HepG2 (cell line): Measurements from ENCODE around the gene TM4SF1. TPM values are rescaled to one million over a fixed set of nuclear protein-coding genes. Genes with fewer than 3 reads are reported as not detected.

Experiments used
- ATF5 ChIP-seq: sonication (generic); formaldehyde crosslinking; IDR thresholded peaks from 2 replicates; pipeline ENCODE4 v1.4.0; 2020; ENCODE audit warnings: mild to moderate bottlenecking, low read depth, missing genetic modification reagents
- ATF7 ChIP-seq, 2 experiments: fragments of 450-650 bp in 1 of 2; sonication (generic) in 1 of 2; formaldehyde crosslinking in 1 of 2; IDR thresholded peaks; 2 replicates each; pipeline versions ENCODE4 v1.4.0 to v1.6.1; 2016 to 2020; ENCODE audit warnings: antibody characterized with exemption in 1 of 2, mild to moderate bottlenecking in 1 of 2, missing genetic modification reagents in 1 of 2
- CCAR2 ChIP-seq: fragments of 200-400 bp; formaldehyde crosslinking; optimal IDR thresholded peaks from 2 replicates; pipeline ENCODE3; 2018; ENCODE audit warnings: low read depth, mild to moderate bottlenecking, low read length, moderate library complexity
- DMTF1 ChIP-seq: sonication (generic); formaldehyde crosslinking; IDR thresholded peaks from 2 replicates; pipeline ENCODE4 v1.4.0; 2020; ENCODE audit warnings: mild to moderate bottlenecking, missing genetic modification reagents
- HHEX ChIP-seq: IDR thresholded peaks from 2 replicates; pipeline ENCODE4 v1.6.1; 2016; ENCODE audit warnings: control low read depth
- HOXA3 ChIP-seq: sonication (generic); formaldehyde crosslinking; IDR thresholded peaks from 2 replicates; pipeline ENCODE4 v1.5.0; 2020; ENCODE audit warnings: missing genetic modification reagents
- LRRFIP1 ChIP-seq: sonication (generic); formaldehyde crosslinking; conservative IDR thresholded peaks from 2 replicates; pipeline ENCODE4 v1.4.0; 2020; ENCODE audit warnings: missing genetic modification reagents
- MED1 ChIP-seq: sonication (generic); formaldehyde crosslinking; IDR thresholded peaks from 2 replicates; pipeline ENCODE4 v1.4.0; 2020; ENCODE audit warnings: missing genetic modification reagents
- PHF21A ChIP-seq: sonication (generic); formaldehyde crosslinking; IDR thresholded peaks from 2 replicates; pipeline ENCODE4 v1.5.0; 2020; ENCODE audit warnings: mild to moderate bottlenecking, missing genetic modification reagents
- POGZ ChIP-seq: sonication (generic); formaldehyde crosslinking; IDR thresholded peaks from 2 replicates; pipeline ENCODE4 v1.4.0; 2020; ENCODE audit warnings: mild to moderate bottlenecking, missing genetic modification reagents
- RBFOX2 ChIP-seq: fragments of 200-400 bp; formaldehyde crosslinking; IDR thresholded peaks from 2 replicates; pipeline ENCODE4 v1.6.1; 2017; ENCODE audit warnings: low read depth, mild to moderate bottlenecking, low read length
- SKI ChIP-seq: fragments of 450-650 bp; IDR thresholded peaks from one replicate; pipeline ENCODE4 v1.6.1; 2018; ENCODE audit warnings: mild to moderate bottlenecking; ENCODE audit not compliant: partially characterized antibody
- TEAD2 ChIP-seq: sonication (generic); formaldehyde crosslinking; IDR thresholded peaks from 2 replicates; pipeline ENCODE4 v1.9.0; 2021; ENCODE audit warnings: missing genetic modification reagents
- ZBTB39 ChIP-seq: sonication (generic); formaldehyde crosslinking; IDR thresholded peaks from 2 replicates; pipeline ENCODE4 v1.5.0; 2020; ENCODE audit warnings: missing genetic modification reagents
- ZNF33A ChIP-seq: sonication (generic); formaldehyde crosslinking; IDR thresholded peaks from 2 replicates; pipeline ENCODE4 v1.5.1; 2020; ENCODE audit warnings: missing genetic modification reagents, mild to moderate bottlenecking, moderate library complexity, borderline replicate concordance
- ZNF503 ChIP-seq: sonication (generic); formaldehyde crosslinking; IDR thresholded peaks from 2 replicates; pipeline ENCODE4 v1.4.0; 2020; ENCODE audit warnings: missing genetic modification reagents
- ZNF543 ChIP-seq: sonication (generic); formaldehyde crosslinking; IDR thresholded peaks from 2 replicates; pipeline ENCODE4 v1.4.0; 2020; ENCODE audit warnings: mild to moderate bottlenecking, missing genetic modification reagents
- ZNF619 ChIP-seq: sonication (generic); formaldehyde crosslinking; IDR thresholded peaks from 2 replicates; pipeline ENCODE4 v1.4.0; 2020; ENCODE audit warnings: mild to moderate bottlenecking, missing genetic modification reagents
- ZNF761 ChIP-seq: sonication (generic); formaldehyde crosslinking; conservative IDR thresholded peaks from 2 replicates; pipeline ENCODE4 v1.4.0; 2020; ENCODE audit warnings: mild to moderate bottlenecking, missing genetic modification reagents
- ZNF776 ChIP-seq: sonication (generic); formaldehyde crosslinking; IDR thresholded peaks from 2 replicates; pipeline ENCODE4 v1.4.0; 2020; ENCODE audit warnings: mild to moderate bottlenecking, missing genetic modification reagents
- polyA plus RNA-seq, 8 experiments: library from polyadenylated mRNA; depleted of rRNA in 3 of 8; stranded (reverse) in 7 of 8; unstranded in 1 of 8; fragments of >200 nt; fragmentation: Illumina TruSeq in 4 of 8; extraction: Trizol in 4 of 8; gene quantifications; 2 replicates each; pipeline versions ENCODE4 v1.2.1 to v1.2.3, GENCODE V29; 2011 to 2016; ENCODE audit warnings: low read depth in 4 of 8, missing spikeins in 1 of 8, mixed read lengths in 1 of 8; ENCODE audit not compliant: insufficient read depth in 1 of 8
- total RNA-seq, 5 experiments: library from RNA; depleted of rRNA; stranded (reverse); fragments of >200 nt; fragmentation: Illumina TruSeq; extraction: Trizol; gene quantifications; 2 replicates each; pipeline ENCODE4 v1.2.3, GENCODE V29; 2016; ENCODE audit warnings: low read depth in 1 of 5

TM4SF1 gene
- total and polyA plus RNA-seq, 2 of the 13 experiments (the other 11 are each of a cell fraction or from before 2014, with no cell fraction given) = 431 to 1,359 TPM

- TF ChIP-seq ZBTB39 (CRISPR knock-in tag) = peak; percentile 85; the same call in 1 of the 2 replicates
- TF ChIP-seq CCAR2 = no peak
- TF ChIP-seq POGZ = peak; percentile 76
- peak; percentile 76 for TF ChIP-seq ATF7 (IDR thresholded peaks at IDR 0.05)
- no peak; the same call in 1 of the 2 replicates for TF ChIP-seq ATF7 (CRISPR knock-in tag; IDR thresholded peaks at IDR 0.05)
- TF ChIP-seq SKI = peak; percentile 63
- TF ChIP-seq ZNF776 = no peak
- TF ChIP-seq ZNF33A (CRISPR knock-in tag) = no peak
- TF ChIP-seq TEAD2 (CRISPR knock-in tag) = no peak
- no peak for TF ChIP-seq ATF5 (CRISPR knock-in tag)
- no peak for TF ChIP-seq ZNF761
- peak; percentile 56; the same call in 1 of the 2 replicates for TF ChIP-seq PHF21A (CRISPR knock-in tag)
- peak; percentile 96 for TF ChIP-seq ZNF503 (CRISPR knock-in tag)
- TF ChIP-seq RBFOX2 = peak; percentile 47; the same call in 1 of the 2 replicates
- TF ChIP-seq ZNF619 (CRISPR knock-in tag) = no peak
- TF ChIP-seq DMTF1 (CRISPR knock-in tag) = no peak
- TF ChIP-seq HOXA3 (CRISPR knock-in tag) = no peak; the same call in 1 of the 2 replicates
- TF ChIP-seq MED1 (CRISPR knock-in tag) = peak; percentile 93
- no peak for TF ChIP-seq ZNF543 (CRISPR knock-in tag)
- TF ChIP-seq HHEX = peak; percentile 80
- TF ChIP-seq LRRFIP1 (CRISPR knock-in tag) = no peak
These were observed 23.9 kb upstream of the TM4SF1 start (continued) for GRCh38 chr3:149401212-149401925.
